Smooth muscle cell (in vitro differentiated cells): ENCODE results near the gene NCOA7. TPM values are rescaled to one million over a fixed set of nuclear protein-coding genes. Genes with fewer than 3 reads are reported as not detected.

Experiments used
- DNase-seq: peaks from one replicate; lab custom pipeline; 2025; ENCODE audit not compliant: unreplicated experiment; lab: John Stamatoyannopoulos, UW
- H2AFZ ChIP-seq: fragments of 200-600 bp; sonication (generic); 2 replicates; pipeline ENCODE4 v1.6.0; 2016; ENCODE audit warnings: antibody characterized with exemption, low read depth, mild to moderate bottlenecking
- H3F3A ChIP-seq: fragments of 200-600 bp; sonication (generic); 2 replicates; pipeline ENCODE4 v1.6.0; 2017; ENCODE audit warnings: antibody characterized with exemption, low read depth
- H3K27ac ChIP-seq: fragments of 200-600 bp; sonication (generic); 2 replicates; pipeline ENCODE4 v1.5.1; 2016; ENCODE audit warnings: low read depth, mild to moderate bottlenecking
- H3K27me3 ChIP-seq: fragments of 200-600 bp; sonication (generic); 2 replicates; pipeline ENCODE4 v1.6.1; 2016; ENCODE audit warnings: low read depth, mild to moderate bottlenecking
- H3K36me3 ChIP-seq: fragments of 200-600 bp; sonication (generic); 2 replicates; pipeline ENCODE4 v1.5.1; 2016; ENCODE audit warnings: low read depth
- H3K4me1 ChIP-seq: fragments of 200-600 bp; sonication (generic); 2 replicates; pipeline ENCODE4 v1.5.1; 2016; ENCODE audit warnings: low read depth
- H3K4me2 ChIP-seq: fragments of 200-600 bp; sonication (generic); 2 replicates; pipeline ENCODE4 v1.6.0; 2016; ENCODE audit warnings: mild to moderate bottlenecking
- H3K4me3 ChIP-seq: fragments of 200-600 bp; sonication (generic); 2 replicates; pipeline ENCODE4 v1.5.1; 2016; ENCODE audit warnings: mild to moderate bottlenecking
- H3K79me2 ChIP-seq: fragments of 200-600 bp; sonication (generic); 2 replicates; pipeline ENCODE4 v1.6.0; 2016; ENCODE audit warnings: low read depth, mild to moderate bottlenecking
- H3K9ac ChIP-seq: fragments of 200-600 bp; sonication (generic); 2 replicates; pipeline ENCODE4 v1.6.0; 2016; ENCODE audit warnings: low read depth
- H3K9me3 ChIP-seq: fragments of 200-600 bp; sonication (generic); replicated peaks from 2 replicates; pipeline ENCODE4 v1.5.1; 2016; ENCODE audit warnings: low read depth
- H4K20me1 ChIP-seq: fragments of 200-600 bp; sonication (generic); 2 replicates; pipeline ENCODE4 v1.6.0; 2016; ENCODE audit warnings: low read depth
- CTCF ChIP-seq: fragments of 200-600 bp; sonication (generic); IDR thresholded peaks from 2 replicates; pipeline ENCODE4 v1.5.1; 2017; ENCODE audit warnings: borderline replicate concordance, mild to moderate bottlenecking, antibody characterized with exemption; ENCODE audit not compliant: insufficient read depth, poor library complexity, severe bottlenecking
- WGBS: methylation state at CpG from one replicate; pipeline ENCODE4 v1.1.7; 2016; ENCODE audit warnings: low lambda C conversion rate; 5-methylcytosine and 5-hydroxymethylcytosine counted together
- polyA plus RNA-seq: library from polyadenylated mRNA; unstranded; fragments of >200 nt; fragmentation: Nextera tagmentation; extraction: Ambion mirVana; gene quantifications from 2 replicates; pipeline ENCODE4 v1.2.1, GENCODE V29; 2016
- total RNA-seq: library from RNA; depleted of rRNA; stranded (reverse); fragments of >200 nt; gene quantifications from 2 replicates; pipeline ENCODE4 v1.2.3, GENCODE V29; 2014

The NCOA7 gene
- total and polyA plus RNA-seq, 2 experiments from 2014 or later: 38.1 to 44.0 TPM

GRCh38 chr6:125748406-125749172, 42.2 kb upstream of the NCOA7 start:
- no peaks in the 10 kb centered on the region for H4K20me1 ChIP-seq
- peaks cover 29% of the 10 kb centered on the region for H3K4me1 ChIP-seq
- H3K36me3 ChIP-seq: no peaks in the 10 kb centered on the region
- H3K27ac ChIP-seq: peak overlapping the region; percentile 50
- WGBS: 1% methylated on average over 39 of the region's 42 CpGs
- peak overlapping the region; percentile 94 for H2AFZ ChIP-seq
- H3K79me2 ChIP-seq: peaks cover 35% of the 10 kb centered on the region
- DNase-seq: no peak
- H3F3A ChIP-seq: peaks cover 6% of the 10 kb centered on the region
- no peaks in the 10 kb centered on the region for H3K27me3 ChIP-seq
- H3K4me3 ChIP-seq: peak overlapping the region; percentile 87
- H3K9ac ChIP-seq: peak overlapping the region; percentile 62
- no peak for TF ChIP-seq CTCF
- peak overlapping the region; percentile 88 for H3K4me2 ChIP-seq
- no peaks in the 10 kb centered on the region for H3K9me3 ChIP-seq

- peak; percentile 83 for DNase-seq
- H3K36me3 ChIP-seq: no peaks in the 10 kb centered on the region
- peak within 1 kb of the TSS; percentile 88 for H3K4me2 ChIP-seq
- no peaks in the 10 kb centered on the region for H3K9me3 ChIP-seq
- peaks cover 6% of the 10 kb centered on the region for H3F3A ChIP-seq
- H3K9ac ChIP-seq: peak within 1 kb of the TSS; percentile 83
- H3K79me2 ChIP-seq: peaks cover 35% of the 10 kb centered on the region
- no peaks in the 10 kb centered on the region for H3K27me3 ChIP-seq
- H3K27ac ChIP-seq: peak within 1 kb of the TSS; percentile 64
- WGBS: 1% methylated on average over 60 of the region's 95 CpGs
- peak within 1 kb of the TSS; percentile 98 for H2AFZ ChIP-seq
- TF ChIP-seq CTCF: no peak
- peaks cover 29% of the 10 kb centered on the region for H3K4me1 ChIP-seq
- H4K20me1 ChIP-seq: no peaks in the 10 kb centered on the region
- peak within 1 kb of the TSS; percentile 87 for H3K4me3 ChIP-seq
These were observed 41.4 kb upstream of the NCOA7 start, which contains the start of gene HEY2 for GRCh38 chr6:125749173-125749864. TSS of gene HEY2 (plus strand) at chr6:125749632. CDS start at chr6:125749777, 145 bp downstream.

GRCh38 chr6:125749865-125750691, 40.7 kb upstream of the NCOA7 start:
- peak overlapping the region; percentile 83 for H3K9ac ChIP-seq
- WGBS: under 1% methylated on average over 35 of the region's 35 CpGs
- H3K79me2 ChIP-seq: peaks cover 35% of the 10 kb centered on the region
- H3K4me1 ChIP-seq: peaks cover 29% of the 10 kb centered on the region
- peak overlapping the region; percentile 64 for H3K27ac ChIP-seq
- no peaks in the 10 kb centered on the region for H4K20me1 ChIP-seq
- H3K4me3 ChIP-seq: peak overlapping the region; percentile 87
- H3K9me3 ChIP-seq: no peaks in the 10 kb centered on the region
- peak overlapping the region; percentile 98 for H2AFZ ChIP-seq
- H3K27me3 ChIP-seq: no peaks in the 10 kb centered on the region
- DNase-seq: no peak
- H3K4me2 ChIP-seq: peak overlapping the region; percentile 88
- peaks cover 6% of the 10 kb centered on the region for H3F3A ChIP-seq
- H3K36me3 ChIP-seq: no peaks in the 10 kb centered on the region
- no peak for TF ChIP-seq CTCF
